IPS-NIHi7 (cell line): ENCODE measurements around the gene EFHC2.

ENCODE experiments used
- DNase-seq: peaks from one replicate; pipeline ENCODE4 v3.0.0; 2012; ENCODE audit warnings: mixed read lengths; ENCODE audit errors: extremely low spot score

The EFHC2 gene, protein sequence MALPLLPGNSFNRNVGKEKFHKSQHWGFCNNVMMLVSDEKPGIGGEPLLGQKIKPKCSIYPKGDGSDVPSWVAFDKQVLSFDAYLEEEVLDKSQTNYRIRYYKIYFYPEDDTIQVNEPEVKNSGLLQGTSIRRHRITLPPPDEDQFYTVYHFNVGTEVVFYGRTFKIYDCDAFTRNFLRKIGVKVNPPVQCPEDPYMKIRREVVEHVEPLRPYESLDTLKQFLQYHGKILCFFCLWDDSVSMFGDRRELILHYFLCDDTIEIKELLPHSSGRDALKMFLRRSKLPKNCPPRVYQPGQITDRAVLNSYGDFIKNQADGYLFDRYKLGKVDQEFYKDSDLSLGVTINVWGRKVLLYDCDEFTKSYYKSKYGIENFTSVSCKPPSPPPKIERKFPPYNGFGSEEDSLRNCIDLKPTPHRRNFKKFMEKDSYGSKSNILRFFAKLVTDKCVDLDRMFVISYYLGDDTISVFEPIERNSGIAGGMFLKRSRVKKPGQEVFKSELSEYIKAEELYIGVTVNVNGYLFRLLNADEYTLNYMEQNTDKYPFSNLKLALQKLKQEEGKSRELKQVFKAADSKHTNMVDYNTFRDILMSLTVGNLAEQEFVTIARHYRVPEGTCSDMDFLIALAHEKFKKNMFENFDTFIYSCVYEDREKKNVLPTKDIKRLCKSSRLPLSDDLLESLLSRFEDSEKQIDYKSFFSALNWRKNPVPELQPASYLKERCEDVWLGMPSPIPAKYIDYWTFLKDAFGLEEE

DNA sequence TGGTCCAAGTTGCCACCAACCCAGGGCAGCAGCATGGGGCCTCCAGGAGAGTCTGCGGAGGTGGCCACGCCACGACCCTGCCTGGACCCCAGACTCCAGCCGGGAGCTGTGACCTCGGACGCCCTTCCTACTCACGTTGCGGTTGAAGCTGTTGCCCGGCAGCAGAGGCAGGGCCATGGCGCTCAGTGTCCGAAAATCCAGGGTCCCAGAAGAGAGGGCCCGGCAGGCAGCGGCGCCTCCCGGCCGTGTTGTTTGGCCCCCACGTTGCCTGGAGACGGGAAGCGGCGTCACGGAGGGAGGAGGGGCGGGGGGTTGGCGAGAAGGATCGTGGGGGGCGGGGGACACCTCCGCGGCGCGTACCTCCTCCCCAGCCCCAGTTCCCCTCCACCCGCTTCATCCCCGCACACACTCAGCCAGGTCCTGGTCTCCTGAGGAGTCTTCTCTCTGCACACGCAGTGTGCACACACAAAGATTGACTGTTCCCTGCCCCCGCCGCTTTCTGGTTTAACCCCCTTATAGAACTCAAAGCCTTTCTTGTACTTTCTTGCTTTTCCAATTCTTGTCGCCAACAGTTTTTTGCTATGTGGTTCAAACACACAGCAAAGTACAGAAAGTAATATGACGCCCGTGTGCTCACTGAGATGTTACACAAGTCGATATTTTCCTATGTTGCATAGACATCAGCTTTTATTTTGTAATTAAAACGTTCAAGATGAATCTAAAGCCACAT, at the start of gene EFHC2:
TSS of gene EFHC2 (minus strand) at position 261 of the 730 bp plus-strand sequence. CDS start at position 177, 84 bp downstream.
- DNase-seq, result peak; percentile 40

DNA sequence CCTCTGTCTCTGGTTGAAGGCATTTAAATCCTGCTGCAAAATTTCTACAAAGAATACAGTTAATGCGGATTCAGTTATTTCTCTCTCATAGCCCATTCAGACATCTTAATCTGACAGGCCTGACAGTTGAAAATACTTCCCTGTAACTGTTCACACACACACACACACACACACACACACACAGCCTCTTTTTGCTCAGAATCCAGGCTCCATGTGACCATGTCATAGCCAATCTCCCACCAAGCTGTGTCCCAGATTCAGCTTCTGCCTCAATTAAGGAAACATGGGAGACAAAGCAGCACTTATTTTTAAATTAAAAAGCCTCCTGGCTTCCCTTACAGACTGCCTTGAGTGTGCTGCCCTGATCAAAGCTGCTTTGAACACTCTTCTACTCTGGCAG, 49.3 kb upstream of the EFHC2 start:
- DNase-seq, result no peak

DNA sequence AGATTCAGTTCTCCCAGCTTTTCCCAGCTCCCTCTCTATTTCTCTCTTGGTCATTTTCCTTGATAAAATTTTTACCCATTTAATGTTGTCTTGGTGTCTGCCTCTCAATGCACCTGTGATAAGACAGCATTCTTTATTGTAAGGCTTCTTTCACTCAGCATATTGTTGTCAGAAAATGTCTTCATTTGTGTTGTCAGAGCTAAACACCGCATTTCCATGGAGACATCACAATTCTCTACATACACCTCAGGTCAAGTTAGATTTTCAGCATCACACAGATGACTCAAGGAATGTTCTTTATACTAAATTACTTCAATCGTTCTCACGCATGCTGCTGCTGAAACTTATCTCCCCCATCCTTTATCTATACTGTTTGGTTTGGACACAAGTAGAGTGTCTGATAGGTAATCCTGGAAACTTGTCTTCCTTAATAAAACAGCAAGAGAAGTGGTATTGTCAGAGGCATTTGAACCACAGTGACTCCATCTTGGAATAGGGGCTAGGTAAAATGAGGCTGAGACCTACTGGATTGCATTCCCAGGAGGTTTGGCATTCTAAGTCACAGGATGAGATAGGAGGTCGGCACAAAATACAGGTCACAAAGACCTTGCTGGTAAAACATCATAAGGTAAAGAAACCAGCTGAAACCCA, 41.3 kb upstream of the EFHC2 start:
- DNase-seq, result no peak

DNA sequence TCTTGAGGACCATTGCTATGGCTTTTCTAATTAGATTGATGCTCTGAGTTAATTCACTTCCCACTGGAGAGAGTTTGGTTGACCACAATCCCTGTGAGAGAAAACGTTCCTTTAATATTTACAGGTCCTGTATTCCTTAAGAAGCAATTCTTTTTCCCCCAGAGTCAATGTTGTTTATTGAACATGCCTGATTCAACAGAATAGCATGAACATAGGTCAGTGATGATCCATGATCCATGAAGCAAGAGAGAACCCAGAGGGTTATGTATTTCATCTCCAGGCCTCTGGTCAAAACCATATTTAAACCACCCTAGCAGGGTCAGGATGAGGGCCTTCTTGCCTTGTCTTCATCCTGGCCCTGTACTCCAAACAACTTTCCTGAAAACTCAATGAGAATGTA, 39.4 kb upstream of the EFHC2 start:
- DNase-seq, result no peak

DNA sequence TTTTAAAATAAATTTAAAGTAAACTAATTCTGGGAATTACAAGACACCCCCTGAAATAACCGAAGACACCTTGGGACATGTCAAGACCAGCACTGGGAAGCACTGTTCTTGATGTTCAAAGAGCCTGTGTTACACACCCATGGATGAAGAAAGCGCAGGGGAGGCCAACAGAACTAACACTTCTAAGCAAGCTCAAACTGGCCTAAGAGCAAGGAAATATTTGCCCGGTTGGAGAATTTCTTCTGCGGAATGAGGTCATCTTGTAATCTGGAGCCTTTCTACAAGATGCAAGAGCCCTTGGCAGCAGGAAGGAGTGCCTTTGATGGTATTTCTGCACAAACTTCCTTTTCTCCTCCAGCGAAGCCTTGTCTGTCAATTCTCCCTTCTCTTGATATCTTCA, 9.3 kb upstream of the EFHC2 start:
- DNase-seq, result no peak

DNA sequence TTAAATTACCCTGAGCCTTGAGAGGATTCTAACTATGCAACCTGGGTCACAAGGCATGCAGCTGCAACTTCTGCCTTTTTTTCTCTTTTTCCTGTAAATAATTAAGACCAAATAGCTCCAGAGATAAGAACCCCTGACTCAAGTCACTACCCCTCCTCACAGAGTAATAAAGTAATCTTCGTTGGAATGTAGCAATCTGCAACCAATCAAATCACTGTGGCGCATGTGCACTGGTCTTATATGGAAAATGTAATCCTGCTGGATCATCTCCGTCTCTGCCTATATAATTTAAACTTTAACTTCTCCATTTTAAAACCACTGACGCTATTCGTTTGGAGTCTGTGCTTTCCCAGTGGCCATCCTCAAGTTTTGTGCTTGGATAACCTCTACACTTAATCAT, 6.1 kb upstream of the EFHC2 start:
- DNase-seq, result no peak

DNA sequence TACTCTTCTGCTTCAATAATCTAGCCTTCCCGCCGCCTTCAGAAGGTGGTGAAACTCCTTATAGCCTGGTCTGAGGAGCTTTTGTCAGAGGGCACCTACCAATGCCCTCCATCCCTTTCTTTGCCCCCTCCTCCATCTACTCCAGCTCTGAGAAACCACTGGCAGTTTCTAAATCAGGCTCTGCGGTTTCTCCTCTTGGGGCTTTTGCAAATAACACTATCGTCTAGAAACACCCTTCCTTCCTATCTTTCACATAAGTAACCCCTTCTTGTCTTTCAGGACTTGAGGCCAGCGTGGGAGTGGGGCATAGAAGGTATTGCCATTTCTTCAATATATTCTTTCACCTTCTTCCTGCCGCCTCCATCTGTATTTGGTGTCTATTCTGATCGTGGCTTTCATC, 1.2 kb upstream of the EFHC2 start:
- no peak for DNase-seq

DNA sequence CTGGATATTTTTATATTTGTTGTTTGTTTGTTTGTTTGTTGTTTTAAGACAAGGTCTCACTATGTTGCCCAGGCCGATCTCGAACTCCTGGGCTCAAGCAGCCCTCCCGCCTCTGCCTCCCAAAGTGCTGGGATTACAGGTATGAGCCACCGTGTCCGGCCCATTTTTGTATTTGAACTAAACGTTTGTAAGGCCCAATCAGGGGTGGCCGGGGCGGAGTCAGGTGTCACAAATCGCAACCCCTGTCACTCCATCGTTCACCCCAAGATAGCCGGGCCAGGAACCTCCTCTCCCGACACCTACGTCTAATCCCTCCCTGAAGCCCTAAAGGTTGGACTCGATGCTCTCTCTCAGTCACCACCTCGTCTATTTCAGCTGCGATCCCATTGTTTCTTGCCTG, 722 bp upstream of the EFHC2 start:
- DNase-seq, result no peak

DNA sequence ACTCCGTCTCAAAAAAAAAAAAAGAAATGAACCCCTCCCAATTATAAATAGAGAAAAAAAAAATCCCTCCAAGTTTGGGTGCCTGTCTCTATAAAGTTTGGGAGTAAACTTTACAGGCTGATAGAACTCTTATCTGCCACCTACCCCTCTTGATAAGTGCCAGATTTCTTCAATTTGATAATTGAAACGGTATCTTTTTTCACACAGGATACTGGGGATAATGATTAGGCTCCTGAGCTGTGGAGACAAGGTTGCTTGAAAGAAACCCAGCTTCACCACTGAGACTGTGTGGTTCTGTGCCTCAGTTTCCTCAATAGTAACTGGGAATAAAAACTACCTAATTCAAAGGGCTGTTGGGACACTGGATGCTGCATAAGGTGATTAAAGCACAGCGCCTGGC, 606 bp downstream of the EFHC2 start:
- no peak for DNase-seq

DNA sequence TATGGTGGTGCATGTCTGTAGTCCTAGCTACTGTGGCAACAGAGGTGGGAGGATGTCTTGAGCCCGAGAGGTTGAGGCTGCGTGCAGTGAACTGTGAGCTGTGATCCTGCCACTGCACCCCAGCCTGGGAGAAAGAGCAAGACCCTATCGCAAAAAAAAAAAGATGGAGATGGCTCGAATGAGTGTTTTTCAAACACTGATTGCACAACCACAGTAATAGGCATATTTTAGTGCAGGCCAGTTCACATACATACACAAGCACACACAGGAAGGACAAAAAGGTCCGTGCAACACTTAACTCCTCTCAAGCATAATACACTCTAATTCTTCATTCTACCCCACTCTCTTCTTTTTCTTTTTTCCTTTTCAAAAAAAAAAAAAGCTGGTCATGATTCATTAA, 5.1 kb downstream of the EFHC2 start:
- DNase-seq, result no peak

DNA sequence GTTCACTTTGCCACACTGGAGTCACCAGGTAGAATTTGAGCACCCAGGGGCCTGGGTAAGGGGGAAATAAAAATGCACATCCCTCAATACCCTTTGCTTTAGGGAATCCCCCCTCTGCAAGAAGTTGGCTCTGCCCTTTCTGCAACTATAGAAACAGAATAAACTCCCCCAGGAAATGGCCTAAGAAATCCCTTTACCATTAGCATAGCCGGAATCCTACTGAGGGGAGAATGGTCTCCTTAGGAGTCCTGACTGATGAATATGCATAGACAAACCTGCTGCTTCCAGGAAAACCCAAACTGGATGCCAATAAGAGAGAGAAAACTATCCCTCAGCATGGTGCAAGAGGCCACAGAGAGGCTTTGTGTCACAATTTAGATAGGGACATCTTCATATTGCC, 11.0 kb downstream of the EFHC2 start:
- DNase-seq, result peak; percentile 16

DNA sequence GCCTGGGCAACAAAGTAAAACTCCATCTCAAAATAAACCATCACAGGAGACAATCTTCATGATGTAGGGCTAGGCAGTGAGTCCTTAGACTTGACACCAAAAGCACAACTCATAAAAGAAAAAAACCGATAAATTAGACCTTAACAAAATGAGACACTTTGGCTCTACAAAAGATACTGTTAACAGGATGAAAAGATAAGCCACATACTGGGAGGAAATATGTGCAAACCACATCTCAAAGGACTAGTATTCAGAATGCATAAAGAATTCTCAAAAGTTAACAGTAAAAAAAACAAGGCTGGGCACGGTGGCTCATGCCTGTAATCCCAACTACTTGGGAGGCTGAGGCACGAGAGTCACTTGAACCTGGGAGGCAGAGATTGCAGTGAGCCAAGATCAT, 13.2 kb downstream of the EFHC2 start:
- no peak for DNase-seq

DNA sequence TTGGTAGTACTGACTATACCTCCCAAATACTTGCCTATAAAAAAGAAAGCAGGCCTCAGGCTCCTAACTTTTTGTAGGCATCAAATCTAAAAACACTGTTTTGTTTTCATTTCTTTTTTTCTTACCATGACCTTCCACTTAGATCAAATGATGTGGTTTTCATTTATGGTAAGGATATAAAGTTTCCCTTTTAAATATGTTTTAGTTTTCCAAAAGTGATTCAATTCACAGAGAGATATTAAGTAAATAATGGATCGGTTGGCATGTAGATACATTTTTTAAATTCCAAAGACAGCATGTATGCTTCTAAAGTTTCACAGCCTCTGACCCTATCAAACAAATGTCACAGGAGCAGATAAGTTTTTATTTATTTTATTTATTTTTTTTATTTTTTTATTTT, 23.9 kb downstream of the EFHC2 start:
- no peak for DNase-seq

DNA sequence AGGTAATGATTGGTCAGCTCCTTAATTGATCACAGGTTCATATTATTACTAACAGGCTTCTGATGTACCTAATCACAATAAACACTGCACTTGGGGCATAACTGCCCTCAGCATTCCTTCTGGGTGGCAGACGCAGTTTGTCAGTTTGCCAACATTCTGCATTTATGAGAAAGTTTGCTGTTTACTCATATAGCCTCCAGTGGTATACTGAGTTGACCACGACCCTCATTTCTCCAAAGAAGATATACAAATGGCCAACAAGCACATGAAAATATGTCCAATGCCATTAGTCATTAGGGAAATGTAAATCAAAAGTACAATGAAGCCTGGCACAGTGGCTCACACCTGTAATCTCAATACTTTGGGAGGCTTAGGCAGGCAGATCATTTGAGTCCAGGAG, 26.3 kb downstream of the EFHC2 start:
- DNase-seq, result no peak

DNA sequence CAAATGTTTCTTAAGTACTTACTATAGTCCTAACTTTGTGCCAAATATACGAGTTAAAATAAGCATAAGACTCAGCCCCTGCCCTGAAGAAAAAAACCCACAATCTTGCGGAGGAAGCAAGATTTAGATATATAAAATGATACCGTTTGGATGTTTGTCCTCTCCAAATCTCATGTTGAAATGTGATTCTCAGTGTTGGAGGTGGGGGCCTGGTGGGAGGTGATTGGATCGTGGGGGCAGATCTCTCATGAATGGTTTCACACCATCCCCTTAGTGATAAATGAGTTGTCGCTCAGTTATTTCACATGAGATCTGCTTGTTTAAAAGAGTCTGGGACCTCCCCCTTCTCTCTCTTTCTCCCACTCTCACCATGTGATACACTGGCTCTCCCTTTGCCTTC, 28.7 kb downstream of the EFHC2 start:
- DNase-seq, result no peak

DNA sequence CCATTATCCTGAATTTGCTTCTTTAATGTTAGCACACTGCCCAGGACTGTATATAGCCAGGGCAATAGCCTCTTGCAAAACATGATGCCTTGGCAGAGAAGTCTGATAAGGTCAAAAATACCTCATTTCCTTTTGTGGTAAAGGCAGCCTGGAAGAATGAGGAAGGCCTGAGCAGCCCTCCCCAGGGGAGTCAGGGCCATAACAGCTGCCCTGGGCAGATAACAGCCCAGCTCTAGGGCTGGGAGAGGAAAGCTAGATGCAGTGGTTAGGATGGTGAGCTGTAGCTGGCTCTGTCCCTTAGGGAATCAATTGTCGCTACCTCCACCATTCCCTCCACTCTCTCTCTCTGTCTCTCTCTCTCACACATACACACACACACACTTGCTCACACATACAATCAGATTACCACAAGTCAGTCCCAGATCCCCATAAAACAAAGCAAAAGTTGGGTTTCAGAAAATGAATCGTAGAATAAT, 29.2 kb downstream of the EFHC2 start:
- peak; percentile 41 for DNase-seq

DNA sequence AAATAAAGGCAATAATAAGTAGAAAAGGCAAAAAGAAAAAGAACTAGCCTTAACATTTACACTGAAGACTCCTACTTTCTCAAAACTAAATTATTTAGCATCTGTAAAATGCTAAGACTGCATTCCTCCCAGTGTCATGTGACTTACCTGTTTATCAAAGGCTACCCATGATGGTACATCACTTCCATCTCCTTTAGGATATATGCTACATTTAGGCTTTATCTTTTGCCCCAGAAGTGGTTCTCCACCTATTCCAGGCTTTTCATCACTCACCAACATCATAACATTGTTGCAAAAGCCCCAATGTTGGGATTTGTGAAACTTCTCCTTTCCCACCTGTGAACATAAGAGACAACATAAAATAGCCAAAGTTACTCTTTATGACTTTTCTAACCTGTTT, 31.1 kb downstream of the EFHC2 start:
- no peak for DNase-seq

DNA sequence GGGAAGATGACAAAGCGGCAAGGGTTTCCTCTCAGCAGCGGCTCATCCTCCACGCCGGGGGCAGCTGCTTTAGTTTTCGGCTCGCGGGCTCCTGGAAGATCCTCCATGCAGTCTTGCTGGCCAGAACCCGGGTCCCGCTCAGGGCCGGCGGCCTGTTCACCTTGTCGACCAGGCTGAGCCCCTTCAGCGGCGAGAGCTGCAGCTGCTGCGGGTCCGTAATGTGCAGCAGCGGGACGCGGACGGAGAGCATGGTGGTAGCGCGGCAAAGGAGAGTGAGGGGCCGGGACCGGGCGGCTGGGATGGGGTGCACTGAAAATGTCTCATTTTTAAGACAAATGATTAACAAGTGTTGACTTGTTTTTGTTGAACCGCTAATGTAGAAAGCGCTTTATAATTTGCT, 33.2 kb downstream of the EFHC2 start:
- DNase-seq, result no peak

DNA sequence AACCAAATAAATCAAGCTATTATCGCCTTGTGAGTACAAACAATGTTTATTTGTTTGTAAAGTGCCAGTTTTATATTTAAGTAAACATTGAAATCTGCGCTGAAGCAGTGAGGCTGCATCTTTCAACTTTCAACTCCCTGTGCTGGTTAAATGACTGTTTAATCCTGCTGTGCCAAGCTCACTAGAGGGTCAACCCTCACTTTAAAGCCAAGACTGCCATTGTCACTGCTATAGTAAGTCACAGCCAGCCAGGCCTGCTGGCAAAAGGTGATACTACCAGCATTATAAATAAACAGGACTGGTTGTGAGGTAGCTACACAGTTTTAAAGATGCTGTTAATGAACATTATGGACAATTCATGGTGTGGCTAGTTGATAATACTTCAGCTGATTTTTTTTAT, 34.6 kb downstream of the EFHC2 start:
- DNase-seq, result no peak

DNA sequence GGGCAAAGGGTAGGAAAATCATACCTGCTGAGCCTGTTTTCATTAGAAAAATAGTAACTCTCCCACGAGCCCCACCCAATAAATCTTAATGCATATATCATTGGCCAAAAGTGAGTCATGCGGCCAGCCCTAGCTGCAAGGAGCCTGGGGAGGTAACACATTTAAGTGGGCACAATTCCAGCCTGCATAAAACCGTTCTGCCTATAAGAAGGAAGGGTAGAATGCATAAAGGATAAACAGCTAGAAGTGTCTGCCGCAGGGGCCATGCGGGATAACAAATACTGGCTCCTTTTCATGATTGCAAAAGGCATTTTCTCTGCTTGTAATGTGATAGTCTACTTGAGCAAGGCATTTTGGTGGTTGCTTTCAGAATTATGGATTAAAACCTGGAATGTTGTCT, 37.1 kb downstream of the EFHC2 start:
- no peak for DNase-seq

DNA sequence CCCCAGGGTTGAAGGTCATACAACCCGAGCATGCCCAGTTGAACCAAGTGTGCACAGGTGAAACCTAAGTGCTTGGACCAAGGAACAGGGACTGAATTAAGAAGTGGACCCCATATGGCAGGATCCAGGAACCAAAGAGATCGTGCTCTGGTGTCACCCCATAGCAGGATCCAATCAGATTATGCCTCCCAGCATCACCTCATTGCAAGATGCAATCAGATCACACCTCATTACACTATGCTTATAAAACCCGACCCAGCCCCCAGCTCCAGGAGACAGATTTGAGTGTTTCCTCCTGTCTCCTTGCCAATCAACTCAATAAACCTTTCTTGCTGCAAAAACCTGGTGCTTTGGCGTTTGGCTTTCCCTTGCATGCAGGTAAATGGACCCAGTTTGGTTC, 37.6 kb downstream of the EFHC2 start:
- DNase-seq, result no peak

DNA sequence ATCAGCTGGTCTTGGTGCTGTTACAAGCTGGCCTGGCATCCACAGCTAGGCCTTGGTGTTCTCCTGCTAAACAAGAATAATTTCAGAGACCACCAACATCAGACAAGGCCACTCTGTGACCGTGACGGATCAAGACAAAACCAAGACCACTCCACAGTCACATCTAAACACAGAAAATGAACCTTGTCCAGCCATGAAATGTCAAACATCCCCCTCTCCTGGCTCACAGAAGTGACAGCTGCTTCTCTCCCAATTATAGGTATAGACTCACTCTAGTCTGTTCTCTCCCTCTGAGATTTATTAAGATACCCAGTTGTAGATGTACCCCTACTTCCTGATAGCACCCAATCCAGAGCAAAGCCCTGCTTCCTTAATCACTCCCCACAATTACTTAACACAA, 40.4 kb downstream of the EFHC2 start:
- no peak for DNase-seq
